Thyroid gland (tissue), 4 donors: Measurements from ENCODE around the gene NDEL1.

Experiments used
- POLR2A ChIP-seq, 2 donors: fragments of 450-650 bp; IDR thresholded peaks; one replicate each; pipeline ENCODE4 v1.6.1; 2017; ENCODE audit warnings: antibody characterized with exemption in 2 of 2, mild to moderate bottlenecking in 2 of 2, moderate library complexity in 1 of 2
- TF ChIP-seq, protein P1 (sequence below), 6 experiments: fragments of 200-600 bp in 3 of 6; fragments of 450-650 bp in 3 of 6; sonication (generic) in 3 of 6; IDR thresholded peaks; one replicate each; pipeline ENCODE4 v1.5.1; 2016 to 2019; ENCODE audit warnings: antibody characterized with exemption in 6 of 6, mild to moderate bottlenecking in 2 of 6, inconsistent platforms in 1 of 6, moderate library complexity in 1 of 6

DNA sequence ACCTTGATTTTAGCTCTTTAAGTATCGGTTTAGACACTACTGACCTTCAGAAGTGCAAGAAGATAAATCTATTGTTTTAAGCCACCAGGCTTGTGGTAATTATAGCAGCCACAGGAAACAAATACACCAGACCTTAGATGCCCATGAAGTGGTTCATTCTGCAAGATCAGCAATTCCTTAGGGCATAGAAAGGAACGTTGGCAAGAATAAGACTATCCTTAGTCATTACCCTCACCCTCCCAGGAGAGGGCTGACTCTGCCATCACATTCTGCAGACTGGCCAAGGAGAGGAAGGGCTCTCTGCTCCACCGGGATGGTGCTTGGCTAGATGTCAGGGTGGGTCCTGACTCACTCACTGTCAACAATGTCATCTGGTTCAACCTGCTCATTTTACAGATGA lies 14.1 kb upstream of the NDEL1 start:
- TF ChIP-seq, protein P1, sequence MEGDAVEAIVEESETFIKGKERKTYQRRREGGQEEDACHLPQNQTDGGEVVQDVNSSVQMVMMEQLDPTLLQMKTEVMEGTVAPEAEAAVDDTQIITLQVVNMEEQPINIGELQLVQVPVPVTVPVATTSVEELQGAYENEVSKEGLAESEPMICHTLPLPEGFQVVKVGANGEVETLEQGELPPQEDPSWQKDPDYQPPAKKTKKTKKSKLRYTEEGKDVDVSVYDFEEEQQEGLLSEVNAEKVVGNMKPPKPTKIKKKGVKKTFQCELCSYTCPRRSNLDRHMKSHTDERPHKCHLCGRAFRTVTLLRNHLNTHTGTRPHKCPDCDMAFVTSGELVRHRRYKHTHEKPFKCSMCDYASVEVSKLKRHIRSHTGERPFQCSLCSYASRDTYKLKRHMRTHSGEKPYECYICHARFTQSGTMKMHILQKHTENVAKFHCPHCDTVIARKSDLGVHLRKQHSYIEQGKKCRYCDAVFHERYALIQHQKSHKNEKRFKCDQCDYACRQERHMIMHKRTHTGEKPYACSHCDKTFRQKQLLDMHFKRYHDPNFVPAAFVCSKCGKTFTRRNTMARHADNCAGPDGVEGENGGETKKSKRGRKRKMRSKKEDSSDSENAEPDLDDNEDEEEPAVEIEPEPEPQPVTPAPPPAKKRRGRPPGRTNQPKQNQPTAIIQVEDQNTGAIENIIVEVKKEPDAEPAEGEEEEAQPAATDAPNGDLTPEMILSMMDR (IDR thresholded peaks at IDR 0.05) = no peak
- TF ChIP-seq POLR2A (IDR thresholded peaks at IDR 0.05) = no peak
